G401.6 (cell line): ENCODE data around the gene NSD1.

Source experiments
- FAIRE-seq: peaks from 2 replicates; lab custom pipeline; 2012; peaks lifted over from hg19 to GRCh38; lab: Jason Lieb, UNC

Gene NSD1

GRCh38 chr5:177133096-177133852 is at the start of gene NSD1:
Gene NSD1 (plus strand): TSS chr5:177133773. CDS start chr5:177135104, 1,331 bp downstream.
- no peak for FAIRE-seq

- no peak for FAIRE-seq
These were observed 49.4 kb upstream of the NSD1 start for GRCh38 chr5:177084175-177084574.

- FAIRE-seq = no peak
These were observed 47.5 kb upstream of the NSD1 start for GRCh38 chr5:177085985-177086653.

- FAIRE-seq = no peak
These were observed 46.7 kb upstream of the NSD1 start, which contains the start of gene FGFR4 for GRCh38 chr5:177086654-177087397. Gene FGFR4 (plus strand): TSS chr5:177086915. CDS start chr5:177089603, 2,688 bp downstream.

GRCh38 chr5:177087398-177088005 is 46.1 kb upstream of the NSD1 start:
- FAIRE-seq = no peak

- no peak for FAIRE-seq
These were observed 44.4 kb upstream of the NSD1 start for GRCh38 chr5:177089127-177089526.

GRCh38 chr5:177089825-177090641 is 43.5 kb upstream of the NSD1 start:
- no peak for FAIRE-seq

GRCh38 chr5:177090813-177091212 is 42.8 kb upstream of the NSD1 start:
- FAIRE-seq = no peak

- FAIRE-seq = no peak
These were observed 42.3 kb upstream of the NSD1 start for GRCh38 chr5:177091232-177091631.

- FAIRE-seq = no peak
These were observed 41.1 kb upstream of the NSD1 start for GRCh38 chr5:177092178-177093081.

GRCh38 chr5:177093082-177093712 is 40.4 kb upstream of the NSD1 start:
- no peak for FAIRE-seq

- FAIRE-seq = no peak
These were observed 39.8 kb upstream of the NSD1 start for GRCh38 chr5:177093803-177094202.

- FAIRE-seq = no peak
These were observed 39.1 kb upstream of the NSD1 start for GRCh38 chr5:177094224-177095087.

GRCh38 chr5:177095088-177095669 is 38.4 kb upstream of the NSD1 start:
- no peak for FAIRE-seq

- no peak for FAIRE-seq
These were observed 37.2 kb upstream of the NSD1 start for GRCh38 chr5:177096162-177097015.

GRCh38 chr5:177097016-177097985 is 36.3 kb upstream of the NSD1 start:
- no peak for FAIRE-seq

GRCh38 chr5:177098120-177098469 is 35.5 kb upstream of the NSD1 start:
- no peak for FAIRE-seq
